ENCODE results near the gene OTX2.

OTX2 gene

GRCh38 chr14:56811593-56812363 is 1.5 kb upstream of the OTX2 start:
- DNase-seq = no peak

GRCh38 chr14:56810836-56811592 is 735 bp upstream of the OTX2 start:
- DNase-seq = no peak

GRCh38 chr14:56809270-56810146 is 771 bp downstream of the OTX2 start:
- no peak for DNase-seq

GRCh38 chr14:56808383-56809269 is 1.7 kb downstream of the OTX2 start:
- no peak for DNase-seq

- DNase-seq = no peak
Observed at GRCh38 chr14:56808110-56808382, 2.2 kb downstream of the OTX2 start.

- DNase-seq = no peak
Observed at GRCh38 chr14:56807386-56808109, 2.7 kb downstream of the OTX2 start.

GRCh38 chr14:56806760-56807159 is 3.5 kb downstream of the OTX2 start:
- no peak for DNase-seq

GRCh38 chr14:56805992-56806727 is 4.1 kb downstream of the OTX2 start:
- DNase-seq = no peak

GRCh38 chr14:56805201-56805991 is 4.9 kb downstream of the OTX2 start:
- no peak for DNase-seq

GRCh38 chr14:56803816-56804535 is 6.3 kb downstream of the OTX2 start:
- DNase-seq = no peak

- no peak for DNase-seq
Observed at GRCh38 chr14:56801920-56802319, 8.4 kb downstream of the OTX2 start.

- no peak for DNase-seq
Observed at GRCh38 chr14:56799343-56799645, 11.0 kb downstream of the OTX2 start.

GRCh38 chr14:56798447-56799342 is 11.6 kb downstream of the OTX2 start:
- DNase-seq = no peak

GRCh38 chr14:56797569-56798446 is 12.5 kb downstream of the OTX2 start:
- DNase-seq = no peak

GRCh38 chr14:56797003-56797568 is 13.2 kb downstream of the OTX2 start:
- no peak for DNase-seq

- no peak for DNase-seq
Observed at GRCh38 chr14:56796259-56796658, 14.0 kb downstream of the OTX2 start.

GRCh38 chr14:56795284-56795622 is 15.0 kb downstream of the OTX2 start:
- no peak for DNase-seq

All from NK-92 treated with Interleukin-12 subunit alpha and Interleukin-12 subunit beta, amount 100 ng/mL, for 24 hours (cell line).